HL-60 (cell line): Measurements from ENCODE around the gene LRP1B.

Experiments used
- POLR2AphosphoS5 ChIP-seq: IDR thresholded peaks from 2 replicates; pipeline ENCODE4 v1.6.1; 2012; ENCODE audit warnings: low read depth
- TF ChIP-seq, protein P1 (sequence below): IDR thresholded peaks from one replicate; pipeline ENCODE4 v1.5.1; 2011; ENCODE audit warnings: low read length, control low read depth, inconsistent platforms; ENCODE audit not compliant: insufficient read depth
- TF ChIP-seq, protein P2 (sequence below): IDR thresholded peaks from 2 replicates; pipeline ENCODE4 v1.6.1; 2012; ENCODE audit warnings: low read depth; ENCODE audit not compliant: insufficient replicate concordance

GRCh38 chr2:140943867-140944266 is 1186.9 kb downstream of the LRP1B start:
- no peak for TF ChIP-seq POLR2AphosphoS5
- TF ChIP-seq, protein P1, sequence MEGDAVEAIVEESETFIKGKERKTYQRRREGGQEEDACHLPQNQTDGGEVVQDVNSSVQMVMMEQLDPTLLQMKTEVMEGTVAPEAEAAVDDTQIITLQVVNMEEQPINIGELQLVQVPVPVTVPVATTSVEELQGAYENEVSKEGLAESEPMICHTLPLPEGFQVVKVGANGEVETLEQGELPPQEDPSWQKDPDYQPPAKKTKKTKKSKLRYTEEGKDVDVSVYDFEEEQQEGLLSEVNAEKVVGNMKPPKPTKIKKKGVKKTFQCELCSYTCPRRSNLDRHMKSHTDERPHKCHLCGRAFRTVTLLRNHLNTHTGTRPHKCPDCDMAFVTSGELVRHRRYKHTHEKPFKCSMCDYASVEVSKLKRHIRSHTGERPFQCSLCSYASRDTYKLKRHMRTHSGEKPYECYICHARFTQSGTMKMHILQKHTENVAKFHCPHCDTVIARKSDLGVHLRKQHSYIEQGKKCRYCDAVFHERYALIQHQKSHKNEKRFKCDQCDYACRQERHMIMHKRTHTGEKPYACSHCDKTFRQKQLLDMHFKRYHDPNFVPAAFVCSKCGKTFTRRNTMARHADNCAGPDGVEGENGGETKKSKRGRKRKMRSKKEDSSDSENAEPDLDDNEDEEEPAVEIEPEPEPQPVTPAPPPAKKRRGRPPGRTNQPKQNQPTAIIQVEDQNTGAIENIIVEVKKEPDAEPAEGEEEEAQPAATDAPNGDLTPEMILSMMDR = no peak
- TF ChIP-seq, protein P2, sequence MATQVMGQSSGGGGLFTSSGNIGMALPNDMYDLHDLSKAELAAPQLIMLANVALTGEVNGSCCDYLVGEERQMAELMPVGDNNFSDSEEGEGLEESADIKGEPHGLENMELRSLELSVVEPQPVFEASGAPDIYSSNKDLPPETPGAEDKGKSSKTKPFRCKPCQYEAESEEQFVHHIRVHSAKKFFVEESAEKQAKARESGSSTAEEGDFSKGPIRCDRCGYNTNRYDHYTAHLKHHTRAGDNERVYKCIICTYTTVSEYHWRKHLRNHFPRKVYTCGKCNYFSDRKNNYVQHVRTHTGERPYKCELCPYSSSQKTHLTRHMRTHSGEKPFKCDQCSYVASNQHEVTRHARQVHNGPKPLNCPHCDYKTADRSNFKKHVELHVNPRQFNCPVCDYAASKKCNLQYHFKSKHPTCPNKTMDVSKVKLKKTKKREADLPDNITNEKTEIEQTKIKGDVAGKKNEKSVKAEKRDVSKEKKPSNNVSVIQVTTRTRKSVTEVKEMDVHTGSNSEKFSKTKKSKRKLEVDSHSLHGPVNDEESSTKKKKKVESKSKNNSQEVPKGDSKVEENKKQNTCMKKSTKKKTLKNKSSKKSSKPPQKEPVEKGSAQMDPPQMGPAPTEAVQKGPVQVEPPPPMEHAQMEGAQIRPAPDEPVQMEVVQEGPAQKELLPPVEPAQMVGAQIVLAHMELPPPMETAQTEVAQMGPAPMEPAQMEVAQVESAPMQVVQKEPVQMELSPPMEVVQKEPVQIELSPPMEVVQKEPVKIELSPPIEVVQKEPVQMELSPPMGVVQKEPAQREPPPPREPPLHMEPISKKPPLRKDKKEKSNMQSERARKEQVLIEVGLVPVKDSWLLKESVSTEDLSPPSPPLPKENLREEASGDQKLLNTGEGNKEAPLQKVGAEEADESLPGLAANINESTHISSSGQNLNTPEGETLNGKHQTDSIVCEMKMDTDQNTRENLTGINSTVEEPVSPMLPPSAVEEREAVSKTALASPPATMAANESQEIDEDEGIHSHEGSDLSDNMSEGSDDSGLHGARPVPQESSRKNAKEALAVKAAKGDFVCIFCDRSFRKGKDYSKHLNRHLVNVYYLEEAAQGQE = no peak
